Stimulated activated CD4-positive, alpha-beta T cell treated with anti-CD3 and anti-CD28 coated beads, TNF-alpha, amount 100 ng/mL, for 1 hour (primary cell): ENCODE measurements around the gene MYMK.

Source experiments
- DNase-seq, 3 donors: peaks; one replicate each; pipeline ENCODE4 v3.0.0-alpha.2; 2020; ENCODE audit warnings: low read depth in 3 of 3, low spot score in 1 of 3

MYMK gene

DNA sequence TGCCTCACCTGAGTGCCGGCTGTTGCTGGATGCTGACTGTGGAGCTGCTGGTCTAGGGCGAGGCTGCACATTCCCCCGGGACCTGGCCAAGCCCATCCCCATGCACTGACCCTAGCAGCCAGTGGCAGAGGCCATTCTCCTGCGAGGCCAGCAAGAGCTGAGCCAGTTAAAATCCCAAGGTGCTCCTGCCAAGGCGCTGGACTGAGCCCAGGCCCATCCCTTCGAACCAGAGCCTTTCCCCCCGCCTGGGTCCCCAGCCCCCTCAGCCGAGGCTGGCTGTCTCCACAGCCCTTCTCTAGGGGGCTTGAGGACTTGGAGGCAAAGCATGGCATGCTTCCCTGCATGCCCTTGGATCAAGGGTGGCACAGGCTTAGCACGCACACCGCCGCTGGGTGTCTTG lies 11.3 kb upstream of the MYMK start:
- no peak for DNase-seq

DNA sequence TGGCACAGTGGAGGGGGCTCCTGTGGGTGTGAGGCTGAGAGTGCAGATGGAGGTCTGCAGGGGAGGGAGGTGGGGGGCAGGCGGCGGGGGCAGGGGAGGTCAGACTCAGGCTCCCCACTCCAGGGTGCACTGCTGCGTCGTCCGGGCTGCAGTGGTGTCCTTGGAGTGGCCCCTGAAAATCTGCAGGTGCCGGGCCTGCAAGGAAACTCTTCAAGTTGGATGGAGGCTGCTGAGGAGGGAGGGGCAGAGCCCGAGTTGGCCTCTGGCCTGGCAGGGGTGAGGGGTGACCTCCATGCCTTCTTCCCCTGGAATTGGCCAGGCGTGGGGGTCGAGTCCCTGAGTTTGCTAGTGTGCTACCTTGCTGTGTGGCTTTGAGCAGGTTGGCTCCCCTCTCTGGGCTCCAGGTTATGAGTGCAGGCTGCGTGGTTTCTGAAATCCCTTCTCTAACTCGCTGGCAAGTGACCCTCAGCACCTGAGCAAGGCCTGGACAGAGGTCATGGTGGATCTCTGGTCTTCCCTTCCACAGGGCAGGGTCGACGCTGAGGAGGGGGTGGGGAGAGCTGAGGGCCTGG lies 10.6 kb upstream of the MYMK start:
- DNase-seq, result no peak

DNA sequence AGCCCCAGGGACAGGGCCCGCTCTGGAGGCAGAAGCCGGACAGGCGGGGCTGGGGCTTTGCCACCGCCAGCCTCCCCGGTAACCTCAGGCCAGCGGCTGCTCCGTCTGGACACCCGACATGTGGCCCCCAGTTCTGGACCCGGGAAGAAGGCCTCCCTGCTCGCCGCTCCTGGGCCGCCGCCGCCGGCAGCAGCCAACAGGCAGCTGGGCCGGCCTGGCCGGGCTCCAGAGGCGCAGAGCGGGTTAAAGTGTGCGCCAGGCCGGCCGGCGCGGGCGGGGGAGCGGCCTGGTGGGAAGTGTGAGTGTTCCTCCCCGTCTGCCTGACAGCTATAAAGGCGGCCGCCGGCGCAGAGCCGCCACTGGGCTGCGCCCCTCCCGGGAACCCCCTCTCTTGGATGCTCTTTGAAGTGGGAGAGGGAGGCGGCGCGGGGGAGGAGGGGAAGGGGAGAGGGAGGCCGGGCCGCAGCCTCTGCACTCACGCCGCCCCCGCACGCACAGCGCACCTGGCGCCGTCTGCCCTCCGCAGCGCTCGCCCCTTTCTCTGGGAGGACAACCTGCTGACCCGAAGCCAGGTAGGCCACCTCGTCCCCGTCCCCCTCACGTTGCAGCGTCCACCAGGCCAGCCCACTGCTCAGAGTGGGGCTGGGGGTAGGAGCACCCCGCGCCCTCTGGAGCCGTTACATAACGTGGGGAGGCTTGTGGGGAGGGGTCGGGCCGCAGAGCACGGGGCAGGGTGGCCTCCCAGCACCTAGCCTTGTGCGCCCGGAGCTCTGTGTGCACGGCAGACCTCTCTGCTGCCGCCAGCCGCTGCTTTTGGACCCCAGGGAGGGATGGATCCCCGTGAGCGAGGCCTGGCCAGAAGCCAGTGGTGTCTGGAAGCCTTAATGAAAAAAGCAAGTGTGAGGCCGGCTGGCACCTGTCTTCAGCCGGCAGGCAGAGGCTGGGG lies 9.9 kb upstream of the MYMK start, which contains the start of gene ADAMTSL2:
TSS of gene ADAMTSL2 (plus strand) at position 359 of the 946 bp plus-strand sequence. CDS start 2,009 bp downstream, outside the sequence.
- peak; percentile 32 to 46 (median 36) for DNase-seq

DNA sequence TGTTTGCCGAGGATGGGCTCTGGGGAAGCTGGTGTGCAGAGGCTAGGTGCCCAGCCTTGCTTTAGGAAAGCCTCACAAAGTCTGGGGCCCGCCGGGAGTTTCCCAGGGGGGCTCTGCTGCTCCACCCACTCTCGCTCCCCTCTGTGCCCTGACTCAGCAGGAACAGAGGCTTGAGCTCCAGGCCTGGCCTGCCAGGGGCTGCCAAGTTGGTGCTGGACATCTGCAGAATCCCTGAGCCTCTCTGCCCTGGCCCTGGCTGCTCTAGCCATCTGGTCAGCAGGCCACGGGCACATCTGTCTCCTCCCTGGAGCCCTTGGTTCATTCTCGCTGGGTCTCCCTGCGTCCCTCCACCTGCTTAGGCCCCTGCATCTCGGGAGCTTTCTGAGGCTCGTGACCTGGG lies 9.1 kb upstream of the MYMK start:
- DNase-seq, result no peak

GRCh38 chr9:133532937-133533668 lies 8.3 kb upstream of the MYMK start:
- DNase-seq, result peak; percentile 19 to 62 (median 33)

DNA sequence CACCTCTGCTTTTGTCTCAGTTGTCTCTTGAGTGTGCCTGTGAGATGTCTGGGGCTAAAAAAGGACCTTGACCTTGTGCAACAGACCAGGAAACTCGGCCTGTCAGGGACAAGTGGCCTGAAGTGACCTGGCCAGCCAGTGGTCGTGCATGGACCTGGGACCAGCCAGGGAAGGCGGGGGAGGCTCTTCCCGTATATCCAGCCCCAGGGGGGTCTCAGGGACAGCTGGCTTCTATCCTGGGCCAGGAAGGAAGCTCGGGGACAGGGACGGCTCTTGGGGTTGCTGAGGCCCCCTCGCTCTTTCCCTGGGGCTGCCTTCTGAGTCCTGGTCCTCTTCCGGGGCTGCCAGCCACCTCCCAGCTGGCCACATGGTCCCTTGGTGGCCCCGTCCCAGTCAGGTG lies 6.5 kb upstream of the MYMK start:
- DNase-seq, result no peak

DNA sequence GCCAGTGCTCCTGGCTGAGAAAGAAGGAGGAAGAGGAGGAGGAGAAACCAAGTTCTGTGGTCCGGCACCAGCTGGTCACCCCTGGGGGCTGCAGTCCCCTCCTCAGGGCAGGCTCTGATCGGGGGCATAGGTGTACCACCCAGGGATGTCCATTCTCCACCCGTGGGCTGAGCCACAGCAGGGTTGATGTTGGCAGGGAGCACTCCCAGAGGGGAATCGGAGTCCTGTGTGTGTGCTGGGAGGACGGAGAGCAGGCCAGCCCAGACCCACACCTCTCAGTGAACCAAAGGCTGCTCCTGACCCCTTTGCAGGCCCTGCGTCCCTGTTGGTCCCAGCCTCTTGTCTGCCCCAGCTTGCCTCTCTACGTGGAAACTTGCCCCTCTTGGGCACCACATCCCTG lies 5.1 kb upstream of the MYMK start:
- DNase-seq, result no peak

DNA sequence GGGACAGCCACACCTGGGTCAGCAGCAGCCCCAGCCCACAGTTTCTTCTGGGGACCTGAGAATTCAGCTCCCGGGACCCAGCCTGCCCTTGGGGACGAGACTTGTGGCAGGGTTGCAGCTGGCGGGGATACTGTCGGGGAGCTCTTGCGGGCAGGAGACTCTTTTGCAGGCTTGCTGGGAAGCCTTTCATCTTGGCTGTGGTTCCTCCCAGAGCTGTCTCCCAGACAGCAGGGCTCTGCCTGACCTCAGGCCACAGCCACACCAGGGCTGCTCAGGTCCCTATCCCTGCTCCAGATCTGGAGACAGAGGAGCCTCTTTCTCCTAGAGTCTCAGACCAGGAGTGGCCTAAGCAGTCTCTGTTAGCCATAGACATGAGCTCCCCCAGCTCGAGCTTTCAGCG lies 4.7 kb upstream of the MYMK start:
- DNase-seq, result no peak

- DNase-seq, result no peak
Measured at GRCh38 chr9:133528876-133529241, 4.1 kb upstream of the MYMK start.

GRCh38 chr9:133528001-133528875 lies 3.5 kb upstream of the MYMK start:
- DNase-seq, result no peak

DNA sequence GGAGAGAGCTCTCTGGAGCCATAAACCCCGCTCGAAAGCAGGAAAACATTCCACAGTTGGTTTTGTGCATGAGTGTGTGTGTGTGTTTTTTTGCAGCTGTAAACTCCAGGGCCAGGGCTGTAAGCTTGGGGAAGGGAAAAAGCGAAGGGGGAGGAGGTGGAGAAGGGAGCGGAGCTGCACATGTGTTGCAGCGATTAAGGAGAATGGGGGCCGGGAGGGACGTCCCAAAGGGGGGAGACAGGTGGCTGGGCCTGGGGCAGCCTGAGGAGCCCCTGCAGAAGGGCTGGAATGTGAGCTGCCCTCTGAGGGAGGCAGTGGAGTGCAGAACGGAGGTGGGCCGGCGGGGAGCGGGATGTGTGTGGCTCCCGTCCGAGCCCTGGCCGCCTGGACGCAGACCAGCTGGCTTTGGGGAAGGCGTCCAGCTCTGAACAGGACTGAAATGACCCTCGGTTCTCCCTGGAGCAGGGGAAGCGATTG lies 2.7 kb upstream of the MYMK start:
- DNase-seq, result no peak

DNA sequence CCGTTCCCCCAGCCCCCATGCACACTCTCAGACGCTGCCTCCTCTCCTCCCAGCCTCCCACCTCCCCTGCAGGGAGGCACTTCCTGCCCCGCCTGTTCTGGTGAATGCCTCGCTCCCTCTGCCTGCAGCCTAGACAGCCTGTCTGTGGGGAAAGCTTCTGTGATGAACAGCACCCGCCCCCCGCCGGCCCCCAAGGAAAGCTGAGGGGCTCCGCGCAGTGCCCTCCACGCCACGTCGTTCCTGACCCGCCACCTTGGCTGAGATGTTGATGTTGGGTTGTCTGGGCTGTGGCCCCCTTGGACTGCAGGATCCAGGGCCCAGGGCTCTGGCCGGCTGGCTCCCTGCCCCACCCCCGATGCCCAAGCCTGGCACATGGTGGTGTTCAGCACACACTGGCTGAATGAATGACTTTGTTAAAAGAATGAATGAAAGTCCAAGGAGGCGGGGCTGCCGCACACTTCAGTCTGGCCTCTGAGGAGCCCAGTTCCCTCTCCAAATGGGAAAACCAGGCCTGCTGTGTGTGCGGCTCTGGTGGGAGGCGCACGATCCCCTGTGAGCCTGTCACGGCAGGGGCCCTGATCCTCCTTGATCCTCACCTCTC lies 2.1 kb upstream of the MYMK start:
- DNase-seq, result no peak

- no peak for DNase-seq
Measured at GRCh38 chr9:133525677-133526076, 918 bp upstream of the MYMK start.

GRCh38 chr9:133524146-133524545 lies 613 bp downstream of the MYMK start:
- no peak for DNase-seq

DNA sequence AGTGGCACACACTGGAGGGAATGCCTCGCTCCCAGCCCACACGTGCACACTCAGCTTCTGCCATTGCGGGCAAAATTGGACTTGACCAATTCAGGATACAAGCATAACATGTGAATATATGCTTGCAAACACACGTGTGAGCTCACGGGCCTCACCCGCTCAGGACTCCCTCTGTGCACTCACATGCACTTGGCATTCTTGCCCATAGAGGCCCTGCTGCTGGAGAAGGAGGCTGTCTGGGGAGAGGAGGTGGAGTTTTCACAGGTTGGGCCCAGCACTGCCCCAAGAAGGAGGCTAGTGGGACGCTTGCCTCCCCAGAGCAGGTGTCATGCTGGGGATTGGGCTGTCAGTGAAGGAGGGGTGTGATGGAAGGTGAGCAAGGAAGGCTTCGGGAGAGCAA lies 1.7 kb downstream of the MYMK start:
- DNase-seq, result no peak

GRCh38 chr9:133522073-133522910 lies 2.5 kb downstream of the MYMK start:
- DNase-seq, result no peak

GRCh38 chr9:133521122-133522072 lies 3.4 kb downstream of the MYMK start:
- DNase-seq, result no peak

DNA sequence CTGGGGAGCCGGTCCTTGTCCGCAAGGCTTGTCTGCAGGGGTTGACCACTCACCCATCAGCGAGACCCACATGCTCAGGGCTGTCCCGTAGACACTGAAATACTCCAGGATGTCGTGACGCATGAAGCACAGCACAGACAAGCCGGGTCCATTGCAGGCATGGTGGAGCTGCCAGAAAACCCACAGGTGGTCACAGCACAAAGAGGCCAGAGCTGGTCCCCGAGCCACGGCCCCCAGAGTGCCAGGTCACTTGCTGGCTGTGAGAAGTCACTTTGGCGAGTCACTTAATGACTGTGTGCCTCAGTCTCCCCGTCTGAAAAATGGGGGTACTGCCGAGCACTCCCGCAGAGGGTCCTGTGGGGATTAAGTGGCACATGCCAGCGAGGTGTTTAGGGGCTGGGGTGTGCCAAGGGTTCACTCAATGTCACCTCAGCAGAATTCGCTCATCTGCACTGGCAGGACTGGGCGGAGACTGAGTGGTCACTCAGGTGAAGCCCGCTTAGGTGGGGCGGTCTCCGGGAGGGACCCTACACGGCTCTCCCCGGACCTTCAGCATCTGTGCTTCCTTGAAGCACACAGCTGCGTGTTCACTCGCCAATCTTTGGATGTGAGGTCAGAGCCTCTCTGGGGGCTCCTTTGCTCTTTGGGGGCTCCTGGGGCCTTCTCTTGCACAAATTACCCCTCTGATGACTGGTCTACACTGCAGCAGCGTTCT lies 4.5 kb downstream of the MYMK start:
- no peak for DNase-seq
